K562 (cell line): ENCODE measurements around the gene RNF114. TPM values are rescaled to one million over a fixed set of nuclear protein-coding genes. Genes with fewer than 3 reads are reported as not detected.
A peak's percentile ranks its signal among the peaks of the same experiment; 100 is the strongest.

Experiments
- BCOR ChIP-seq: fragments of 450-650 bp; IDR thresholded peaks from 2 replicates; pipeline ENCODE4 v1.6.1; 2016
- CBX5 ChIP-seq: IDR thresholded peaks from 2 replicates; pipeline ENCODE4 v1.6.1; 2014; ENCODE audit warnings: low read depth, borderline replicate concordance
- DLX4 ChIP-seq: fragments of 250-450 bp; sonication (Bioruptor Pico); IDR thresholded peaks from 2 replicates; pipeline ENCODE4 v1.6.1; 2021; ENCODE audit warnings: mild to moderate bottlenecking
- HNRNPH1 ChIP-seq: fragments of 200-400 bp; formaldehyde crosslinking; optimal IDR thresholded peaks from 2 replicates; pipeline ENCODE3; 2017; ENCODE audit warnings: low read depth, mild to moderate bottlenecking, low read length, moderate library complexity
- MED1 ChIP-seq: sonication (generic); formaldehyde crosslinking; IDR thresholded peaks from 2 replicates; pipeline ENCODE4 v1.8.1; 2023; ENCODE audit warnings: missing genetic modification reagents, borderline replicate concordance
- MITF ChIP-seq: IDR thresholded peaks from 2 replicates; pipeline ENCODE4 v1.6.1; 2014; ENCODE audit warnings: antibody characterized with exemption
- NR0B1 ChIP-seq: fragments of 450-650 bp; IDR thresholded peaks from one replicate; pipeline ENCODE4 v1.6.1; 2018; ENCODE audit warnings: mild to moderate bottlenecking, moderate library complexity; ENCODE audit not compliant: partially characterized antibody
- WHSC1 ChIP-seq: IDR thresholded peaks from one replicate; pipeline ENCODE4 v1.6.1; 2012; ENCODE audit warnings: low read length, control low read depth, inconsistent platforms
- ZNF134 ChIP-seq: fragments of 250-450 bp; sonication (Bioruptor Pico); conservative IDR thresholded peaks from 2 replicates; pipeline ENCODE4 v1.4.0; 2020
- ZNF41 ChIP-seq: fragments of 250-450 bp; sonication (Bioruptor Pico); conservative IDR thresholded peaks from 2 replicates; pipeline ENCODE4 v1.4.0; 2020; ENCODE audit warnings: mild to moderate bottlenecking
- ZNF586 ChIP-seq: fragments of 450-650 bp; formaldehyde crosslinking; conservative IDR thresholded peaks from 2 replicates; pipeline ENCODE4 v1.4.0; 2020; ENCODE audit warnings: mild to moderate bottlenecking, moderate library complexity
- ZNF589 ChIP-seq: fragments of 200-800 bp; sonication (Bioruptor generic); IDR thresholded peaks from 2 replicates; pipeline ENCODE4 v1.6.1; 2016; ENCODE audit warnings: low read depth, missing genetic modification characterization, missing compliant biosample characterization
- ZNF696 ChIP-seq: fragments of 250-450 bp; sonication (Bioruptor Pico); conservative IDR thresholded peaks from 2 replicates; pipeline ENCODE4 v1.4.0; 2020; ENCODE audit warnings: mild to moderate bottlenecking, moderate library complexity
- polyA plus RNA-seq, 8 experiments: library from polyadenylated mRNA; depleted of rRNA in 4 of 8; stranded (reverse) in 5 of 8; unstranded in 3 of 8; fragments of >200 nt; fragmentation: Nextera tagmentation in 2 of 8; fragmentation: Illumina TruSeq in 1 of 8; extraction: Ambion mirVana in 2 of 8; extraction: Trizol in 1 of 8; gene quantifications; 2 replicates each; pipeline versions ENCODE4 v1.2.1 to v1.2.3, GENCODE V29; 2011 to 2014; ENCODE audit warnings: inconsistent platforms in 1 of 8, missing spikeins in 1 of 8
- total RNA-seq, 7 experiments: library from RNA; depleted of rRNA in 6 of 7; stranded (reverse); fragments of >200 nt in 6 of 7; fragmentation: Illumina TruSeq in 2 of 7; extraction: Trizol in 2 of 7; gene quantifications; 2 replicates each; pipeline versions ENCODE4 v1.2.1 to v1.2.3, GENCODE V29; 2011 to 2021; ENCODE audit warnings: low replicate concordance in 1 of 7
- TF ChIP-seq, protein P1 (sequence below): fragments of 200-800 bp; sonication (Bioruptor generic); IDR thresholded peaks from 2 replicates; pipeline ENCODE4 v1.6.1; 2017; ENCODE audit warnings: missing genetic modification characterization, missing compliant biosample characterization

RNF114 gene
- total and polyA plus RNA-seq, 9 of the 15 experiments (the other 6 are each of a cell fraction or from before 2014, with no cell fraction given) = 38.6 to 111 (median 62.6) TPM

GRCh38 chr20:49987015-49987867 lies 51.0 kb downstream of the RNF114 start (continued):
- TF ChIP-seq, protein P1, sequence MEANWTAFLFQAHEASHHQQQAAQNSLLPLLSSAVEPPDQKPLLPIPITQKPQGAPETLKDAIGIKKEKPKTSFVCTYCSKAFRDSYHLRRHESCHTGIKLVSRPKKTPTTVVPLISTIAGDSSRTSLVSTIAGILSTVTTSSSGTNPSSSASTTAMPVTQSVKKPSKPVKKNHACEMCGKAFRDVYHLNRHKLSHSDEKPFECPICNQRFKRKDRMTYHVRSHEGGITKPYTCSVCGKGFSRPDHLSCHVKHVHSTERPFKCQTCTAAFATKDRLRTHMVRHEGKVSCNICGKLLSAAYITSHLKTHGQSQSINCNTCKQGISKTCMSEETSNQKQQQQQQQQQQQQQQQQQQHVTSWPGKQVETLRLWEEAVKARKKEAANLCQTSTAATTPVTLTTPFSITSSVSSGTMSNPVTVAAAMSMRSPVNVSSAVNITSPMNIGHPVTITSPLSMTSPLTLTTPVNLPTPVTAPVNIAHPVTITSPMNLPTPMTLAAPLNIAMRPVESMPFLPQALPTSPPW (CRISPR knock-in tag) = 0 out of 2 replicates have a peak, but pooled peaks have one; percentile 16
- TF ChIP-seq ZNF41 (CRISPR knock-in tag) = no peak
- TF ChIP-seq NR0B1 = no peak
- no peak for TF ChIP-seq MITF
- TF ChIP-seq ZNF696 (CRISPR knock-in tag) = no peak
- peak; percentile 98 for TF ChIP-seq BCOR
- TF ChIP-seq CBX5 = no peak
- TF ChIP-seq HNRNPH1 = no peak
- TF ChIP-seq MED1 (CRISPR knock-in tag) = no peak
- TF ChIP-seq DLX4 (CRISPR knock-in tag) = no peak
- TF ChIP-seq ZNF134 (CRISPR knock-in tag) = no peak
- no peak for TF ChIP-seq ZNF586
- TF ChIP-seq ZNF589 = no peak
- no peak for TF ChIP-seq WHSC1
